ENCODE measurements around the gene MRAP2. TPM values are rescaled to one million over a fixed set of nuclear protein-coding genes. Genes with fewer than 3 reads are reported as not detected.

Gene MRAP2
- total and polyA plus RNA-seq, 2 experiments from 2014 or later, result 1.1 to 1.3 TPM

GRCh38 chr6:84139311-84139710 lies 105.7 kb downstream of the MRAP2 start:
- no peak overlapping the region for H3K4me2 ChIP-seq (ENCODE audit: unreplicated experiment)
- no peak for DNase-seq
- TF ChIP-seq EZH2 (IDR thresholded peaks at IDR 0.05; ENCODE audit: insufficient read depth, poor library complexity, severe bottlenecking) (no peak), EZH2phosphoT487 (IDR thresholded peaks at IDR 0.05; ENCODE audit: insufficient read depth, low read depth) (no peak)
- no peaks in the 10 kb centered on the region for H3K27me3 ChIP-seq (replicated peaks; ENCODE audit: insufficient read depth)
- no peaks in the 10 kb centered on the region for H3F3A ChIP-seq (ENCODE audit: insufficient read depth)
- H2AFZ ChIP-seq, result no peak overlapping the region
- in situ Hi-C loops (cut with MboI), result no loop called here
- no peak overlapping the region for H3K27ac ChIP-seq
- H3K9me2 ChIP-seq (ENCODE audit: insufficient read depth), result no peaks in the 10 kb centered on the region
- H3K79me2 ChIP-seq (ENCODE audit: insufficient read depth), result no peaks in the 10 kb centered on the region
- no peak overlapping the region for H3K9ac ChIP-seq
- no peaks in the 10 kb centered on the region for H4K20me1 ChIP-seq (ENCODE audit: insufficient read depth)
- no peaks in the 10 kb centered on the region; the same call in 1 of the 2 replicates for H3K36me3 ChIP-seq (ENCODE audit: low read depth)
- H3K4me1 ChIP-seq (ENCODE audit: insufficient read depth), result no peaks in the 10 kb centered on the region
- H3K4me3 ChIP-seq, result no peak overlapping the region
- no peaks in the 10 kb centered on the region for H3K9me3 ChIP-seq (ENCODE audit: low read depth)

Other genes with a start within 250 kb of the MRAP2 start
- gene RIPPLY2, start 180.4 kb upstream of the MRAP2 start, total RNA-seq (2014; rRNA removed; shearing (Covaris generic)), result not detected in 2 replicates
- gene RIPPLY2, start 180.4 kb upstream of the MRAP2 start, polyA plus RNA-seq (2016; fragmentation: Nextera tagmentation; extraction: Ambion mirVana), result not detected in 2 replicates
- gene CYB5R4, start 174.1 kb upstream of the MRAP2 start, total RNA-seq (2014; rRNA removed; shearing (Covaris generic)), result 4.1 and 26.7 TPM in 2 replicates
- gene CYB5R4, start 174.1 kb upstream of the MRAP2 start, polyA plus RNA-seq (2016; fragmentation: Nextera tagmentation; extraction: Ambion mirVana), result 15.8 and 17.5 TPM in 2 replicates
- gene CEP162, start 193.9 kb downstream of the MRAP2 start, total RNA-seq (2014; rRNA removed; shearing (Covaris generic)), result 2.4 and 3.0 TPM in 2 replicates
- 2.9 and 3.3 TPM in 2 replicates for gene CEP162, start 193.9 kb downstream of the MRAP2 start, polyA plus RNA-seq (2016; fragmentation: Nextera tagmentation; extraction: Ambion mirVana)